HTERT RPE-1 (cell line): ENCODE results near the gene MRTFA.
"Not testable (repeated sequence)": the region's sequence is repeated elsewhere in the genome, so short reads cannot be mapped to it uniquely, and the experiment has no call there.

Experiments used
- in situ Hi-C: fragments of 300-500 bp; cut with MboI; formaldehyde crosslinking; loops from 4 replicates; pipeline ENCODE4 v1.14.3; 2020; ENCODE audit warnings: low sequenced_read_pairs

The MRTFA gene

GRCh38 chr22:40636380-40637182 is at the start of gene MRTFA:
MRTFA (minus strand) TSS chr22:40636719.
- in situ Hi-C loops: no loop called here

- in situ Hi-C loops: no loop called here
These were observed 48.9 kb upstream of the MRTFA start for GRCh38 chr22:40685406-40685805.

DNA sequence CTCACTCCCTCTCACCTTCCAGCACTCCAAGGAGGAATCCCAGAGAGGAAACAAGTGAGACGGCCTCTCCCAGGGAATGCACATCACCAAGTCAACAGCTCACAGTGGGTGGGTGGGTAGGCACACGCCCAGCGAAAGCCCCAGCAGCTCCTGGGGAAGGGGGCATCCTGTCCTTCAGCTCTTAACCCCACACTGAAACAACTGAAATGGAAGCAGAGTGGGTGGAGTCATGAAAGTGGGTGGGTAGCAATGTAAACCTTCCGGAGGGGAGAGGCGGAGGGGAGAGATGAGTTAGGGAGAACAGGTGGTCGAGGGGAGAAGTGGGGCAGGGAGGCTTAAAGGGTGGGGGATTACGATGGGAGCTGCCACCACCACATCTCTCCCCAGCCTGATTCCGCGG is 48.2 kb upstream of the MRTFA start:
- in situ Hi-C loops: no loop called here

DNA sequence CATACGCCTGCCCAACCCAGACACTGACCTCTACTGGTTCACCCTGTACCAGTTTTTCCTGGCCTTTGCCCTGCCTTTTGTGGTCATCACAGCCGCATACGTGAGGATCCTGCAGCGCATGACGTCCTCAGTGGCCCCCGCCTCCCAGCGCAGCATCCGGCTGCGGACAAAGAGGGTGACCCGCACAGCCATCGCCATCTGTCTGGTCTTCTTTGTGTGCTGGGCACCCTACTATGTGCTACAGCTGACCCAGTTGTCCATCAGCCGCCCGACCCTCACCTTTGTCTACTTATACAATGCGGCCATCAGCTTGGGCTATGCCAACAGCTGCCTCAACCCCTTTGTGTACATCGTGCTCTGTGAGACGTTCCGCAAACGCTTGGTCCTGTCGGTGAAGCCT is 44.9 kb upstream of the MRTFA start:
- in situ Hi-C loops: no loop called here

DNA sequence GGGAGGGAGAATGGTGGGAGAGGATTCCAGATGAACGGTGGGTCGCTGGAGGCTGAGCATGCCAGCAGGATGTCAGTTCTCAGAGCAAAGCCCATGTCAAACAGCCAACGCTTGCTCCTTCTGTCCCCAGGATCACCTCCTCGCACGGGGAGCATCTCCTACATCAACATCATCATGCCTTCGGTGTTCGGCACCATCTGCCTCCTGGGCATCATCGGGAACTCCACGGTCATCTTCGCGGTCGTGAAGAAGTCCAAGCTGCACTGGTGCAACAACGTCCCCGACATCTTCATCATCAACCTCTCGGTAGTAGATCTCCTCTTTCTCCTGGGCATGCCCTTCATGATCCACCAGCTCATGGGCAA is 44.3 kb upstream of the MRTFA start:
- in situ Hi-C loops: no loop called here

- in situ Hi-C loops: no loop called here
These were observed 43.7 kb upstream of the MRTFA start for GRCh38 chr22:40679964-40680818.

DNA sequence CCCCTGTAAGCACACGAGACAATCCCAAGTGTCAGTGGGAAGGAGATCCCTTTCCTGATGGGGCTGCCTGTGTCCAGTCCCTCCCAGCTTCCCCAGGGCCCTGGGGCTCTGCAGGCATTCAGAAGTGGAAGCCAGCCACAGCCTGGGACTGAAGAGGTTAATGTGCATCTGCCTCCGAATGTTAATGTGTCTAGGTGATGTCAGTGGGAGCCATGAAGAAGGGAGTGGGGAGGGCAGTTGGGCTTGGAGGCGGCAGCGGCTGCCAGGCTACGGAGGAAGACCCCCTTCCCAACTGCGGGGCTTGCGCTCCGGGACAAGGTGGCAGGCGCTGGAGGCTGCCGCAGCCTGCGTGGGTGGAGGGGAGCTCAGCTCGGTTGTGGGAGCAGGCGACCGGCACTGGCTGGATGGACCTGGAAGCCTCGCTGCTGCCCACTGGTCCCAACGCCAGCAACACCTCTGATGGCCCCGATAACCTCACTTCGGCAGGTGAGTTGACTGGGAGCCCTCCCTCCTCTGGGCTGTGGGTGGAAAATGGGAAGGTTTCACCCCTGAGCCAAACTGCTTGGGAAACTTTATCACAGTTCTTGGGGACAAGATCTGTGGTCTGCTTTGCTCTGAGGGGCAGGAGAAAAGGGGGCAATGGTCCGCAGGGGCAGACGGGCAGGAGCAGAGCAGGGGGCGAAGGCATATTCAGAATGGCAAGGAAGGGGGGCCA is 42.9 kb upstream of the MRTFA start, which contains the start of gene MCHR1:
TSS of gene MCHR1 (plus strand) at position 236 of the 715 bp plus-strand sequence. CDS start at position 405, 169 bp downstream.
- in situ Hi-C loops: no loop called here

- in situ Hi-C loops: no loop called here
These were observed 42.2 kb upstream of the MRTFA start for GRCh38 chr22:40678493-40679248.

GRCh38 chr22:40676644-40677043 is 40.1 kb upstream of the MRTFA start:
- in situ Hi-C loops: no loop called here

DNA sequence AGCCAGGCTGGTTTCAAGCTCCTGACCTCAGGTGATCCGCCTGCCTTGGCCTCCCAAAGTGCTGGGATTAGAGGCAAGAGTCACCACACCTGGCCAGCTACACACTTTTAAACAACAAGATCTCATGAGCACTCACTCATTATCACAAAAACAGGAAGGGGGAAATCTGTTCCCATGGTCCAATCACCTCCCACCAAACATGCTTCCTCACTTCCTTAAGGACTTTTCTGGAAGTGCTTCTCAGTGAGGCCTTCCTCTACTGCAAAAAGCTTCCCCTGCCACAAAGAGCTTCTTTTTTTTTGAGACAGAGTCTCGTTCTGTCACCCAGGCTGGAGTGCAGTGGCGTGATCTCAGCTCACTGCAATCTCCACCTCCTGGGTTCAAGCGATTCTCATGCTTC is 39.6 kb upstream of the MRTFA start:
- in situ Hi-C loops: not testable (repeated sequence)

DNA sequence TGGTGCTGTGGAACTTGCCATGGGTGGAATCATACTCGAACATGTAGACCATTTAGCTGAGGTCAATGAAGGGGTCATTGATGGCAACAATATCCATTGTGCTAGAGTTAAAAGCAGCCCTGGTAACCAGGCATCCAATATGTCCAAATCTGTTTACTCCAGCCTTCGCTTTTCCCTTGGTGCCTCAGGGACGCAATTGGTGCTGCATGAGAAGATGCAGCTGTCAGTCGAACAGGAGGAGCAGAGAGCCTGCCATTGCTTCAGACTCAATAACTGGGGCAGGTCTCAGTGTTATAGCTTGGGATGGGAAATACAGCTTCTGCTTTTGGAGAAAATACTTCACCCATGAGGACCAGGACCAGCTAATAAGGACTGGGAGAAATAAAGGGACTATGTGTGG is 37.8 kb upstream of the MRTFA start:
- in situ Hi-C loops: no loop called here

DNA sequence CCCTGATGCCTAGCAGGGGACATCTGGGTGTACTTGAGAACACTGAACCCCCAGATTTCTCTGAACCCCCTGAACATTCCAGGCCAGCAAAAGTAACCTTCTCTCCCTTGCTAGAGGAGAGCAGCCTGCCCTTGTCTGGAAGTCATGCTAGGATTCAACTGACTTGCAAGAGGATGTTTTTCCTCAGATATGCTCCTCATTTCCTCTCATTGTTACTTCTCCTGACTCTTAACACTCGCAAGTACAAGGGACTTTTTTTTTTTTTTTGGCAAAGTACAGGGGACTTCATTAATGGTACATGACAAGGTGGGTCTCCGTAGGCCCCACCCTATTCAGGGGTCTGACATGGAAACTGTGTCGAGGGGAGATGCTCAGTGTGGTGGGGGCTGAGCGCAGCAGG is 36.5 kb upstream of the MRTFA start:
- in situ Hi-C loops: no loop called here

DNA sequence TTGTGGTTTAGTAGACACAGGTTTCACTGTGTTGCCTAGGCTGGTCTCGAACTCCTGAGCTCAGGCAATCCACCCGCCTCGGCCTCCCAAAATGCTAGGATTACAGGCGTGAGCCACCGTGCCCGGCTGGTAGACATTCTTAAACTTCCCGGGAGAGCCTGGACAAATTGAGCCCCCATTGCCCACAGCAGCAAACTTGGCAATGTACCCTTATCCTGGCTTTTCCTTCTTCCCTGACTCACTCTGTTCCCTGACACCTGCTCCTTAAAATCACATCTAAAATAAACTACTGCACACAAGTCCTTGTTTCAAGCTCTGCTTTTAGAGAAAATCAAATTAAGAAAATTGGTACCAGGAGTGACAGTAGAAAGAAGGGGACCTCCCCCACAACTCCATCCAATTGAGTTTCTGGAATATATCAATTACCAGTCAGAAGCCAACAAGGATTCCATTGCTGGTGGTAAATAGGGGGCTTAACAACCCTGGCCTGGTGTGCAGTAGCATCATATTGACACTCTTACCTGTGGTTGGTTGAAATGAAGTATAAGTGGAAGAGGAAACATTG is 35.4 kb upstream of the MRTFA start:
- in situ Hi-C loops: no loop called here

GRCh38 chr22:40671369-40671768 is 34.9 kb upstream of the MRTFA start:
- in situ Hi-C loops: no loop called here

- in situ Hi-C loops: no loop called here
These were observed 33.5 kb upstream of the MRTFA start for GRCh38 chr22:40670058-40670457.

DNA sequence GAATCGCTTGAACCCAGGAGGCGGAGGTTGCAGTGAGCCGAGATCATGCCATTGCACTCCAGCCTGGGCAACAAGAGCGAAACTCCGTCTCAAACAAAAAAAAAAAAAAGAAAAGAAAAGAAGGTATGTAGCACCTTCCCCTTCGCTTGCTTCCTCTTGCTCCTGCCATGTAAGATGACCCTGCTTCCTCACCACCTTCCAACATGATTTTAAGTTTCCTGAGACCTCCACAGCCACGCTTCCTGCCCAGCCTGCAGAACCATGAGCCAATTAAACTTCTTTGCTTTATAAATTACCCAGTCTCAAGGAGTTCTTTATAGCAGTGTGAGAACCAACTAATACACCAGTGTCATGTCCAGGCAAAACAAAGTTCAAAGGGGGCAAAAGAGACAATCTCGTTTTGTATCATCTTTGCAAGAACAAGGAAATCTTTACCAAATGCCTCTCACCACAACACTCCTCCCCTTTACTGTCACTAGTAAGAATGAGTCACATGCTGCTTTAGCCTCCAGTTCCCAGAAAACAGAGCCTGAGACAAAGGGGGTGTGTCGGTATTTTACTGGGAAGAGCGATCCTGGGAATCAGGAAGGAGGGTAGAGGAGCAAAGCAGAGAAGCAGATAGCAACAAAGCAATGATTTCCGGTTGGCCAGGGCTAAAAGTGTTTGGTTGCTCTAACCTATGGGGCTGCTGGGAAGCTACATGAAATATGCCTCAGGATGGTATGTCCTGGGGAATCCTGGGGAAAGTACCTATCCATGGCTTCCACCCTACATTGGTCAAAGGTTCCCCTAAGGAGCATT is 32.3 kb upstream of the MRTFA start:
- in situ Hi-C loops: no loop called here

GRCh38 chr22:40666151-40666848 is 29.8 kb upstream of the MRTFA start:
- in situ Hi-C loops: no loop called here

DNA sequence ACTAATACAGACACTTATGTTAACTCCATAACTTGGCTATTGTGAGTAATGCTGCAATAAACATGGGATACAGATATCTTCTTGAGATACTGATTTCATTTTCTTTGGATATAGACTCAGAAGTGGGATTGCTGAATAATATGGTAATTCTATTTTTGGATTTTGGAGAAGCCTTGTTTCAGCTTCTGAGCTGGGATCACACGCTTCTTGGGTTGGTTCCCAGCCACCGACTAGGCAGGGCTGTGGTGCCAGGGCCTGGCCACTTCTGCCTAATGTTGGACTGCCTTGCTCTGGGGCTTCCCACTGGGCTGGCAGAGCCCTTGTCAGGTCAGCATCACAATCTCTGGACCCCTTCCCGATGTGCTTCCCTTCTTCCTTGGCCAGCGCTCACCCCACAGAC is 28.8 kb upstream of the MRTFA start:
- in situ Hi-C loops: no loop called here

GRCh38 chr22:40661671-40662070 is 25.2 kb upstream of the MRTFA start:
- in situ Hi-C loops: no loop called here
